GM19328 (cell line): ENCODE results near the gene PUS7.
"Not testable (repeated sequence)": the region's sequence is repeated elsewhere in the genome, so short reads cannot be mapped to it uniquely, and the experiment has no call there.

Experiments used
- ATAC-seq: cut with Tn5 transposase; IDR thresholded peaks from one replicate; pipeline ENCODE4 v1.9.1; 2021; ENCODE audit warnings: mild to moderate bottlenecking, moderate library complexity; ENCODE audit not compliant: unreplicated experiment

The PUS7 gene

GRCh38 chr7:105521717-105522463 lies at the start of gene PUS7:
Gene PUS7, minus strand, starts transcription at chr7:105522271. Its CDS starts 13,759 bp downstream, at chr7:105508512.
- peak; percentile 84 for ATAC-seq

- ATAC-seq: no peak
Measured at GRCh38 chr7:105567821-105568220, 45.8 kb upstream of the PUS7 start.

GRCh38 chr7:105567024-105567423 lies 45.0 kb upstream of the PUS7 start:
- ATAC-seq: no peak

- no peak for ATAC-seq
Measured at GRCh38 chr7:105565190-105565589, 43.1 kb upstream of the PUS7 start.

- no peak for ATAC-seq
Measured at GRCh38 chr7:105559926-105560325, 37.9 kb upstream of the PUS7 start.

- no peak for ATAC-seq
Measured at GRCh38 chr7:105538339-105538738, 16.3 kb upstream of the PUS7 start.

- ATAC-seq: no peak
Measured at GRCh38 chr7:105532709-105533460, 10.8 kb upstream of the PUS7 start.

GRCh38 chr7:105531792-105532671 lies 10.0 kb upstream of the PUS7 start, which contains the start of gene RINT1:
Gene RINT1, plus strand, starts transcription at chr7:105532201. Its CDS starts 115 bp downstream, at chr7:105532316.
- peak; percentile 92 for ATAC-seq

- ATAC-seq: no peak
Measured at GRCh38 chr7:105530546-105530945, 8.5 kb upstream of the PUS7 start.

- ATAC-seq: no peak
Measured at GRCh38 chr7:105530126-105530525, 8.1 kb upstream of the PUS7 start.

- not testable (repeated sequence) for ATAC-seq
Measured at GRCh38 chr7:105527737-105528136, 5.7 kb upstream of the PUS7 start.

- ATAC-seq: no peak
Measured at GRCh38 chr7:105524840-105525239, 2.8 kb upstream of the PUS7 start.

- not testable (repeated sequence) for ATAC-seq
Measured at GRCh38 chr7:105524423-105524822, 2.4 kb upstream of the PUS7 start.

- ATAC-seq: peak; percentile 26
Measured at GRCh38 chr7:105521027-105521716, 899 bp downstream of the PUS7 start.

- not testable (repeated sequence) for ATAC-seq
Measured at GRCh38 chr7:105520620-105521019, 1.5 kb downstream of the PUS7 start.

- no peak for ATAC-seq
Measured at GRCh38 chr7:105519353-105519752, 2.7 kb downstream of the PUS7 start.

- ATAC-seq: not testable (repeated sequence)
Measured at GRCh38 chr7:105515610-105516009, 6.5 kb downstream of the PUS7 start.

- no peak for ATAC-seq
Measured at GRCh38 chr7:105512926-105513526, 9.0 kb downstream of the PUS7 start.

- ATAC-seq: no peak
Measured at GRCh38 chr7:105512415-105512814, 9.7 kb downstream of the PUS7 start.

GRCh38 chr7:105502173-105502572 lies 19.9 kb downstream of the PUS7 start:
- no peak for ATAC-seq
